ENCODE data around the gene MED13L.

Gene MED13L

GRCh38 chr12:116090516-116090915 is 187.0 kb downstream of the MED13L start:
- TF ChIP-seq SUZ12 (IDR thresholded peaks at IDR 0.05; ENCODE audit: extremely low read depth, insufficient read depth, insufficient read length) (no peak), YY1 (IDR thresholded peaks at IDR 0.05; ENCODE audit: insufficient read depth, insufficient read length) (no peak), ZNF274 (IDR thresholded peaks at IDR 0.05; ENCODE audit: low read depth, low read length) (no peak)
- Histone ChIP-seq H3K9ac (ENCODE audit: insufficient read length, low read depth) (no peak overlapping the region), H3K27me3 (ENCODE audit: insufficient read depth, insufficient read length) (no peaks in the 10 kb centered on the region), H3K4me1 (ENCODE audit: insufficient read depth, insufficient read length) (no peaks in the 10 kb centered on the region), H3K4me3 (ENCODE audit: insufficient read length, low read depth) (no peak overlapping the region), H3K9me3 (ENCODE audit: insufficient read depth, low read length) (no peaks in the 10 kb centered on the region), H3K36me3 (ENCODE audit: insufficient read depth, insufficient read length, low read length) (peaks cover 8% of the 10 kb centered on the region)
- DNase-seq (ENCODE audit: low read depth, low spot score) = no peak

GRCh38 chr12:116089080-116089479 is 188.4 kb downstream of the MED13L start:
- TF ChIP-seq SUZ12 (IDR thresholded peaks at IDR 0.05; ENCODE audit: extremely low read depth, insufficient read depth, insufficient read length) = no peak
- no peak for TF ChIP-seq ZNF274 (IDR thresholded peaks at IDR 0.05; ENCODE audit: low read depth, low read length)
- no peak for TF ChIP-seq YY1 (IDR thresholded peaks at IDR 0.05; ENCODE audit: insufficient read depth, insufficient read length)
- DNase-seq (ENCODE audit: low read depth, low spot score) = no peak
- Histone ChIP-seq H3K4me3 (ENCODE audit: insufficient read length, low read depth) (no peak overlapping the region), H3K4me1 (ENCODE audit: insufficient read depth, insufficient read length) (no peaks in the 10 kb centered on the region), H3K27me3 (ENCODE audit: insufficient read depth, insufficient read length) (no peaks in the 10 kb centered on the region), H3K36me3 (ENCODE audit: insufficient read depth, insufficient read length, low read length) (peaks cover 4% of the 10 kb centered on the region), H3K9me3 (ENCODE audit: insufficient read depth, low read length) (no peaks in the 10 kb centered on the region), H3K9ac (ENCODE audit: insufficient read length, low read depth) (no peak overlapping the region)

- Histone ChIP-seq H3K27me3 (ENCODE audit: insufficient read depth, insufficient read length) (no peaks in the 10 kb centered on the region), H3K9ac (ENCODE audit: insufficient read length, low read depth) (no peak overlapping the region), H3K4me3 (ENCODE audit: insufficient read length, low read depth) (no peak overlapping the region), H3K4me1 (ENCODE audit: insufficient read depth, insufficient read length) (no peaks in the 10 kb centered on the region), H3K9me3 (ENCODE audit: insufficient read depth, low read length) (no peaks in the 10 kb centered on the region), H3K36me3 (ENCODE audit: insufficient read depth, insufficient read length, low read length) (peaks cover 4% of the 10 kb centered on the region)
- DNase-seq (ENCODE audit: low read depth, low spot score) = no peak
- TF ChIP-seq ZNF274 (IDR thresholded peaks at IDR 0.05; ENCODE audit: low read depth, low read length) (no peak), YY1 (IDR thresholded peaks at IDR 0.05; ENCODE audit: insufficient read depth, insufficient read length) (no peak), SUZ12 (IDR thresholded peaks at IDR 0.05; ENCODE audit: extremely low read depth, insufficient read depth, insufficient read length) (no peak)
Measured at GRCh38 chr12:116087962-116088361, 189.5 kb downstream of the MED13L start.

- Histone ChIP-seq H3K4me1 (ENCODE audit: insufficient read depth, insufficient read length) (no peaks in the 10 kb centered on the region), H3K9me3 (ENCODE audit: insufficient read depth, low read length) (no peaks in the 10 kb centered on the region), H3K27me3 (ENCODE audit: insufficient read depth, insufficient read length) (no peaks in the 10 kb centered on the region), H3K4me3 (ENCODE audit: insufficient read length, low read depth) (no peak overlapping the region), H3K36me3 (ENCODE audit: insufficient read depth, insufficient read length, low read length) (peaks cover 4% of the 10 kb centered on the region), H3K9ac (ENCODE audit: insufficient read length, low read depth) (no peak overlapping the region)
- no peak for DNase-seq (ENCODE audit: low read depth, low spot score)
- TF ChIP-seq YY1 (IDR thresholded peaks at IDR 0.05; ENCODE audit: insufficient read depth, insufficient read length) (no peak), SUZ12 (IDR thresholded peaks at IDR 0.05; ENCODE audit: extremely low read depth, insufficient read depth, insufficient read length) (no peak), ZNF274 (IDR thresholded peaks at IDR 0.05; ENCODE audit: low read depth, low read length) (no peak)
Measured at GRCh38 chr12:116087399-116087798, 190.1 kb downstream of the MED13L start.

GRCh38 chr12:116080415-116080814 is 197.1 kb downstream of the MED13L start:
- no peak for TF ChIP-seq SUZ12 (IDR thresholded peaks at IDR 0.05; ENCODE audit: extremely low read depth, insufficient read depth, insufficient read length)
- no peak for TF ChIP-seq YY1 (IDR thresholded peaks at IDR 0.05; ENCODE audit: insufficient read depth, insufficient read length)
- DNase-seq (ENCODE audit: low read depth, low spot score) = no peak
- no peaks in the 10 kb centered on the region for H3K27me3 ChIP-seq (ENCODE audit: insufficient read depth, insufficient read length)
- H3K9me3 ChIP-seq (ENCODE audit: insufficient read depth, low read length) = no peaks in the 10 kb centered on the region
- no peak overlapping the region for H3K4me3 ChIP-seq (ENCODE audit: insufficient read length, low read depth)
- H3K4me1 ChIP-seq (ENCODE audit: insufficient read depth, insufficient read length) = no peaks in the 10 kb centered on the region
- H3K36me3 ChIP-seq (ENCODE audit: insufficient read depth, insufficient read length, low read length) = no peaks in the 10 kb centered on the region
- no peak overlapping the region for H3K9ac ChIP-seq (ENCODE audit: insufficient read length, low read depth)

- DNase-seq (ENCODE audit: low read depth, low spot score) = no peak
- Histone ChIP-seq H3K9ac (ENCODE audit: insufficient read length, low read depth) (no peak overlapping the region), H3K27me3 (ENCODE audit: insufficient read depth, insufficient read length) (no peaks in the 10 kb centered on the region), H3K4me1 (ENCODE audit: insufficient read depth, insufficient read length) (no peaks in the 10 kb centered on the region), H3K4me3 (ENCODE audit: insufficient read length, low read depth) (no peak overlapping the region), H3K36me3 (ENCODE audit: insufficient read depth, insufficient read length, low read length) (no peaks in the 10 kb centered on the region), H3K9me3 (ENCODE audit: insufficient read depth, low read length) (no peaks in the 10 kb centered on the region)
- TF ChIP-seq SUZ12 (IDR thresholded peaks at IDR 0.05; ENCODE audit: extremely low read depth, insufficient read depth, insufficient read length) (no peak), ZNF274 (IDR thresholded peaks at IDR 0.05; ENCODE audit: low read depth, low read length) (no peak), YY1 (IDR thresholded peaks at IDR 0.05; ENCODE audit: insufficient read depth, insufficient read length) (no peak)
Measured at GRCh38 chr12:116078396-116078795, 199.1 kb downstream of the MED13L start.

- Histone ChIP-seq H3K9ac (ENCODE audit: insufficient read length, low read depth) (no peak overlapping the region), H3K27me3 (ENCODE audit: insufficient read depth, insufficient read length) (no peaks in the 10 kb centered on the region), H3K4me3 (ENCODE audit: insufficient read length, low read depth) (no peak overlapping the region), H3K4me1 (ENCODE audit: insufficient read depth, insufficient read length) (no peaks in the 10 kb centered on the region), H3K36me3 (ENCODE audit: insufficient read depth, insufficient read length, low read length) (no peaks in the 10 kb centered on the region), H3K9me3 (ENCODE audit: insufficient read depth, low read length) (no peaks in the 10 kb centered on the region)
- DNase-seq (ENCODE audit: low read depth, low spot score) = no peak
- TF ChIP-seq SUZ12 (IDR thresholded peaks at IDR 0.05; ENCODE audit: extremely low read depth, insufficient read depth, insufficient read length) = no peak
- no peak for TF ChIP-seq ZNF274 (IDR thresholded peaks at IDR 0.05; ENCODE audit: low read depth, low read length)
- TF ChIP-seq YY1 (IDR thresholded peaks at IDR 0.05; ENCODE audit: insufficient read depth, insufficient read length) = no peak
Measured at GRCh38 chr12:116077431-116077830, 200.1 kb downstream of the MED13L start.

GRCh38 chr12:116076399-116076798 is 201.1 kb downstream of the MED13L start:
- Histone ChIP-seq H3K4me1 (ENCODE audit: insufficient read depth, insufficient read length) (no peaks in the 10 kb centered on the region), H3K9ac (ENCODE audit: insufficient read length, low read depth) (no peak overlapping the region), H3K4me3 (ENCODE audit: insufficient read length, low read depth) (no peak overlapping the region), H3K27me3 (ENCODE audit: insufficient read depth, insufficient read length) (no peaks in the 10 kb centered on the region), H3K9me3 (ENCODE audit: insufficient read depth, low read length) (no peaks in the 10 kb centered on the region), H3K36me3 (ENCODE audit: insufficient read depth, insufficient read length, low read length) (no peaks in the 10 kb centered on the region)
- TF ChIP-seq YY1 (IDR thresholded peaks at IDR 0.05; ENCODE audit: insufficient read depth, insufficient read length) (no peak), SUZ12 (IDR thresholded peaks at IDR 0.05; ENCODE audit: extremely low read depth, insufficient read depth, insufficient read length) (no peak), ZNF274 (IDR thresholded peaks at IDR 0.05; ENCODE audit: low read depth, low read length) (no peak)
- no peak for DNase-seq (ENCODE audit: low read depth, low spot score)

All from NT2/D1 (cell line).